ENCODE measurements around the gene CLDN2.

CLDN2 gene

GRCh38 chrX:106927023-106927422, 6.8 kb downstream of the CLDN2 start:
- DNase-seq = no peak

GRCh38 chrX:106927700-106928099, 7.5 kb downstream of the CLDN2 start:
- DNase-seq = no peak

- DNase-seq = no peak
These were observed 8.0 kb downstream of the CLDN2 start for GRCh38 chrX:106928227-106928626.

- no peak for DNase-seq
These were observed 11.8 kb downstream of the CLDN2 start for GRCh38 chrX:106931831-106932491.

- no peak for DNase-seq
These were observed 12.3 kb downstream of the CLDN2 start for GRCh38 chrX:106932492-106932923.

- DNase-seq = no peak
These were observed 12.8 kb downstream of the CLDN2 start for GRCh38 chrX:106932960-106933537.

GRCh38 chrX:106933538-106933961, 13.3 kb downstream of the CLDN2 start:
- DNase-seq = no peak

GRCh38 chrX:106935175-106935574, 15.0 kb downstream of the CLDN2 start:
- DNase-seq = no peak

GRCh38 chrX:106936246-106936645, 16.0 kb downstream of the CLDN2 start:
- DNase-seq = no peak

GRCh38 chrX:106939566-106939965, 19.4 kb downstream of the CLDN2 start:
- DNase-seq = no peak

GRCh38 chrX:106940068-106940467, 19.9 kb downstream of the CLDN2 start:
- no peak for DNase-seq

GRCh38 chrX:106946464-106946863, 26.3 kb downstream of the CLDN2 start:
- DNase-seq = no peak

- no peak for DNase-seq
These were observed 28.4 kb downstream of the CLDN2 start for GRCh38 chrX:106948641-106949040.

- no peak for DNase-seq
These were observed 29.2 kb downstream of the CLDN2 start for GRCh38 chrX:106949366-106949765.

GRCh38 chrX:106950381-106950780, 30.2 kb downstream of the CLDN2 start:
- no peak for DNase-seq

GRCh38 chrX:106951230-106951629, 31.0 kb downstream of the CLDN2 start:
- DNase-seq = no peak

GRCh38 chrX:106952089-106952488, 31.9 kb downstream of the CLDN2 start:
- no peak for DNase-seq

GRCh38 chrX:106952538-106952937, 32.3 kb downstream of the CLDN2 start:
- DNase-seq = no peak

- no peak for DNase-seq
These were observed 32.8 kb downstream of the CLDN2 start for GRCh38 chrX:106952988-106953387.

GRCh38 chrX:106954041-106954440, 33.8 kb downstream of the CLDN2 start:
- no peak for DNase-seq

GRCh38 chrX:106955004-106955772, 35.0 kb downstream of the CLDN2 start:
- no peak for DNase-seq

- no peak for DNase-seq
These were observed 37.7 kb downstream of the CLDN2 start for GRCh38 chrX:106957856-106958255.

GRCh38 chrX:106959901-106960300, 39.7 kb downstream of the CLDN2 start:
- no peak for DNase-seq

- DNase-seq = no peak
These were observed 42.9 kb downstream of the CLDN2 start for GRCh38 chrX:106963111-106963510.

Measured in left hindlimb (tissue), 1 donor.